Astrocyte (in vitro differentiated cells and primary cell): ENCODE measurements around the gene DLX2. TPM values are rescaled to one million over a fixed set of nuclear protein-coding genes. Genes with fewer than 3 reads are reported as not detected.

Experiments
- DNase-seq: peaks from one replicate; pipeline ENCODE4 v3.0.0-alpha.2; 2010; ENCODE audit warnings: low read depth
- FAIRE-seq: peaks from 2 replicates; lab custom pipeline; 2011; peaks lifted over from hg19 to GRCh38; lab: Jason Lieb, UNC
- H2AFZ ChIP-seq: 2 replicates; pipeline ENCODE4 v1.6.0; 2012; ENCODE audit warnings: low read depth, low read length, inconsistent platforms
- H3K27ac ChIP-seq: 2 replicates; pipeline ENCODE4 v1.5.1; 2011; ENCODE audit warnings: low read depth, low read length, inconsistent platforms
- H3K27me3 ChIP-seq: 2 replicates; pipeline ENCODE4 v1.6.0; 2011; ENCODE audit warnings: low read length, inconsistent platforms; ENCODE audit not compliant: insufficient read depth
- H3K36me3 ChIP-seq: 2 replicates; pipeline ENCODE4 v1.5.1; 2011; ENCODE audit warnings: low read length, inconsistent platforms; ENCODE audit not compliant: insufficient read depth
- H3K4me1 ChIP-seq: 2 replicates; pipeline ENCODE4 v1.5.1; 2011; ENCODE audit warnings: low read length, inconsistent platforms; ENCODE audit not compliant: insufficient read depth
- H3K4me2 ChIP-seq: 2 replicates; pipeline ENCODE4 v1.6.0; 2012; ENCODE audit warnings: low read length, inconsistent platforms
- H3K4me3 ChIP-seq: 2 replicates; pipeline ENCODE4 v1.5.1; 2011; ENCODE audit warnings: low read depth, mild to moderate bottlenecking, low read length, inconsistent platforms; ENCODE audit not compliant: insufficient read depth
- H3K79me2 ChIP-seq: 2 replicates; pipeline ENCODE4 v1.6.0; 2012; ENCODE audit warnings: mild to moderate bottlenecking, low read length, inconsistent platforms; ENCODE audit not compliant: insufficient read depth
- H3K9ac ChIP-seq: 2 replicates; pipeline ENCODE4 v1.6.0; 2012; ENCODE audit warnings: mild to moderate bottlenecking, low read length, inconsistent platforms
- H3K9me3 ChIP-seq: 2 replicates; pipeline ENCODE4 v1.5.1; 2012; ENCODE audit warnings: low read depth, mild to moderate bottlenecking, low read length, inconsistent platforms; ENCODE audit not compliant: insufficient read depth
- H4K20me1 ChIP-seq: 2 replicates; pipeline ENCODE4 v1.6.0; 2012; ENCODE audit warnings: low read length, inconsistent platforms; ENCODE audit not compliant: insufficient read depth
- H3K27ac Mint-ChIP-seq: one replicate; pipeline ENCODE4 v1.8.0; 2021; ENCODE audit warnings: mild to moderate bottlenecking, mixed read lengths; ENCODE audit not compliant: unreplicated experiment
- H3K27me3 Mint-ChIP-seq: one replicate; pipeline ENCODE4 v1.8.0; 2021; ENCODE audit warnings: low read depth, mixed read lengths; ENCODE audit not compliant: unreplicated experiment
- H3K36me3 Mint-ChIP-seq: one replicate; pipeline ENCODE4 v1.8.0; 2021; ENCODE audit warnings: low read depth, mixed read lengths; ENCODE audit not compliant: unreplicated experiment
- H3K4me1 Mint-ChIP-seq: one replicate; pipeline ENCODE4 v1.8.0; 2021; ENCODE audit warnings: low read depth, mixed read lengths; ENCODE audit not compliant: unreplicated experiment
- H3K4me3 Mint-ChIP-seq: one replicate; pipeline ENCODE4 v1.8.0; 2021; ENCODE audit warnings: mild to moderate bottlenecking, moderate library complexity, mixed read lengths; ENCODE audit not compliant: unreplicated experiment
- H3K9me3 Mint-ChIP-seq: one replicate; pipeline ENCODE4 v1.8.0; 2021; ENCODE audit warnings: mild to moderate bottlenecking, mixed read lengths; ENCODE audit not compliant: unreplicated experiment
- CTCF ChIP-seq: IDR thresholded peaks from 2 replicates; pipeline ENCODE4 v1.5.1; 2011; ENCODE audit warnings: low read depth, mild to moderate bottlenecking, inconsistent platforms, low read length, moderate library complexity; ENCODE audit not compliant: insufficient read depth
- EZH2 ChIP-seq: IDR thresholded peaks from 2 replicates; pipeline ENCODE4 v1.6.1; 2012; ENCODE audit warnings: mild to moderate bottlenecking, low read length, inconsistent platforms; ENCODE audit not compliant: insufficient read depth
- total RNA-seq: library from RNA; stranded (reverse); gene quantifications from 2 replicates; pipeline ENCODE4 v1.2.1, GENCODE V29; 2021

DLX2 gene
- total RNA-seq, 1 donor from 2014 or later, result 2.2 TPM

- Mint-ChIP-seq H3K4me3 (no peak overlapping the region), H3K9me3 (no peaks in the 10 kb centered on the region), H3K27ac (no peak overlapping the region), H3K4me1 (no peaks in the 10 kb centered on the region), H3K27me3 (no peaks in the 10 kb centered on the region), H3K36me3 (no peaks in the 10 kb centered on the region)
- H3K79me2 ChIP-seq, result no peaks in the 10 kb centered on the region
- H3K4me2 ChIP-seq, result no peak overlapping the region
- H3K36me3 ChIP-seq, result no peaks in the 10 kb centered on the region
- H3K27me3 ChIP-seq, result no peaks in the 10 kb centered on the region
- no peaks in the 10 kb centered on the region for H3K4me1 ChIP-seq
- no peak overlapping the region for H3K9ac ChIP-seq
- FAIRE-seq (no peak), DNase-seq (no peak)
- H4K20me1 ChIP-seq, result no peaks in the 10 kb centered on the region
- no peak overlapping the region for H2AFZ ChIP-seq
- H3K4me3 ChIP-seq, result no peak overlapping the region
- H3K9me3 ChIP-seq, result no peaks in the 10 kb centered on the region
- H3K27ac ChIP-seq, result no peak overlapping the region
- no peak for TF ChIP-seq EZH2
- no peak for TF ChIP-seq CTCF
Observed at GRCh38 chr2:172137109-172137508, 34.4 kb upstream of the DLX2 start.

GRCh38 chr2:172135446-172135845, 32.7 kb upstream of the DLX2 start:
- Histone ChIP-seq H3K27ac (no peak overlapping the region), H3K4me1 (no peaks in the 10 kb centered on the region), H3K9me3 (no peaks in the 10 kb centered on the region), H2AFZ (no peak overlapping the region), H3K27me3 (no peaks in the 10 kb centered on the region), H3K36me3 (no peaks in the 10 kb centered on the region), H3K4me3 (no peak overlapping the region), H4K20me1 (no peaks in the 10 kb centered on the region), H3K9ac (no peak overlapping the region), H3K4me2 (no peak overlapping the region), H3K79me2 (no peaks in the 10 kb centered on the region)
- no peaks in the 10 kb centered on the region for H3K36me3 Mint-ChIP-seq
- FAIRE-seq, result no peak
- H3K9me3 Mint-ChIP-seq, result no peaks in the 10 kb centered on the region
- no peaks in the 10 kb centered on the region for H3K4me1 Mint-ChIP-seq
- no peak overlapping the region for H3K27ac Mint-ChIP-seq
- no peak overlapping the region for H3K4me3 Mint-ChIP-seq
- no peak for TF ChIP-seq CTCF
- TF ChIP-seq EZH2, result no peak
- no peaks in the 10 kb centered on the region for H3K27me3 Mint-ChIP-seq
- no peak for DNase-seq

- no peaks in the 10 kb centered on the region for H3K27me3 ChIP-seq
- no peaks in the 10 kb centered on the region for H3K36me3 Mint-ChIP-seq
- no peak for TF ChIP-seq CTCF
- TF ChIP-seq EZH2, result no peak
- no peak overlapping the region for H3K9ac ChIP-seq
- H3K4me3 ChIP-seq, result no peak overlapping the region
- no peak overlapping the region for H3K27ac Mint-ChIP-seq
- H3K4me2 ChIP-seq, result no peak overlapping the region
- no peaks in the 10 kb centered on the region for H3K9me3 ChIP-seq
- no peak overlapping the region for H3K27ac ChIP-seq
- peaks cover 3% of the 10 kb centered on the region for H3K27me3 Mint-ChIP-seq
- no peak overlapping the region for H2AFZ ChIP-seq
- H3K4me1 ChIP-seq, result no peaks in the 10 kb centered on the region
- H3K9me3 Mint-ChIP-seq, result peaks cover 4% of the 10 kb centered on the region
- no peaks in the 10 kb centered on the region for H3K36me3 ChIP-seq
- no peaks in the 10 kb centered on the region for H3K79me2 ChIP-seq
- H3K4me1 Mint-ChIP-seq, result no peaks in the 10 kb centered on the region
- no peaks in the 10 kb centered on the region for H4K20me1 ChIP-seq
- FAIRE-seq (no peak), DNase-seq (no peak)
- H3K4me3 Mint-ChIP-seq, result no peak overlapping the region
Observed at GRCh38 chr2:172134270-172134669, 31.6 kb upstream of the DLX2 start.
